Pancreas (tissue), 10 donors: ENCODE data around the gene DLG4. TPM values are rescaled to one million over a fixed set of nuclear protein-coding genes. Genes with fewer than 3 reads are reported as not detected.

ENCODE experiments used
- ATAC-seq, 4 donors: fragments of 200-7000 bp; cut with Tn5 transposase; one replicate each; pipeline versions ENCODE4 v1.8.0 to v1.9.1; 2020; ENCODE audit warnings: mild to moderate bottlenecking in 4 of 4, moderate library complexity in 4 of 4
- DNase-seq, 6 donors: peaks; one replicate each; pipeline ENCODE4 v3.0.0-alpha.2; 2020
- FAIRE-seq: peaks from 2 replicates; lab custom pipeline; 2012; peaks lifted over from hg19 to GRCh38; lab: Jason Lieb, UNC
- H3K27ac ChIP-seq, 4 donors: fragments of 200-600 bp; sonication (generic); 1 replicate in 3 of 4; 2 replicates in 1 of 4; pipeline versions ENCODE4 v1.5.0 to v1.8.0; 2020
- H3K27me3 ChIP-seq, 4 donors: fragments of 200-600 bp; one replicate each; pipeline ENCODE4 v1.8.0; 2021
- H3K36me3 ChIP-seq, 3 donors: fragments of 200-600 bp; sonication (generic) in 1 of 3; one replicate each; pipeline versions ENCODE4 v1.5.0 to v1.8.0; 2020 to 2021
- H3K4me1 ChIP-seq, 3 donors: fragments of 200-600 bp; one replicate each; pipeline ENCODE4 v1.8.0; 2021
- H3K4me3 ChIP-seq, 4 donors: fragments of 200-600 bp; sonication (generic) in 2 of 4; one replicate each; pipeline versions ENCODE4 v1.5.0 to v1.8.0; 2020 to 2021
- H3K9me3 ChIP-seq, 4 donors: fragments of 200-600 bp; one replicate each; pipeline ENCODE4 v1.8.0; 2021
- CTCF ChIP-seq, 4 donors: fragments of 200-600 bp; sonication (generic) in 3 of 4; IDR thresholded peaks; one replicate each; pipeline versions ENCODE4 v1.5.0 to v1.8.0; 2021; ENCODE audit warnings: antibody characterized with exemption in 4 of 4
- WGBS, 2 donors: extraction: QIAGEN DNeasy Blood & Tissue Kit; methylation state at CpG; one replicate each; pipeline ENCODE4 v1.1.7; 2013; 5-methylcytosine and 5-hydroxymethylcytosine counted together
- intact Hi-C, 3 donors: fragments of 100-400 bp; cut with DNase I; formaldehyde crosslinking; loops; one replicate each; pipeline versions ENCODE4 v1.11.1 to v1.14.2; 2022
- polyA plus RNA-seq, 2 donors: library from polyadenylated mRNA; stranded (reverse); fragments of 200-250 nt; gene quantifications; one replicate each; pipeline ENCODE4 v1.2.3, GENCODE V29; 2013
- total RNA-seq, 6 donors: library from RNA; stranded (reverse); fragmentation: NEBNext Ultra II Directional in 4 of 6; extraction: Animal tissue kit (Norgen Biotek cat#: 25700) in 4 of 6; gene quantifications; one replicate each; pipeline versions ENCODE4 v1.2.1 to v1.2.4, GENCODE V29; 2021 to 2023
- donor health status: healthy with polysubstance abuse.
- donor health status: DM: no; HTN: no; CAD: no; lungs with moderate emphysema.
- donor health status: DM: no; HTN: no; CAD: no.
- donor health status: control.
- donor health status: control.
- donor health status: Bipolar disorder and iron deficiency.
- donor health status: DM: yes; HTN: yes; CAD: no.
- donor health status: DM: no; HTN: no; CAD: no.
- donor health status: DM: no; HTN: no; CAD: no.
- donor health status: DM: yes; HTN: yes; CAD: no.

Gene DLG4
- total and polyA plus RNA-seq, 8 donors = 2.8 to 19.8 (median 7.8) TPM

GRCh38 chr17:7177954-7178477 is 41.6 kb downstream of the DLG4 start:
- FAIRE-seq = no peak
- intact Hi-C loops = loop anchor here in 1 of 3 donors (10.0 kb wide), 1 partner anchor 123 kb away; no protein-coding TSS in a partner anchor
- no peaks in the 10 kb centered on the region for H3K27me3 ChIP-seq
- no peak overlapping the region for H3K27ac ChIP-seq
- 4 to 7% methylated on average over 18 of the region's 18 CpGs for WGBS, 2 donors
- H3K36me3 ChIP-seq = no peaks in the 10 kb centered on the region
- H3K9me3 ChIP-seq = no peaks in the 10 kb centered on the region
- TF ChIP-seq CTCF (IDR thresholded peaks at IDR 0.05) = no peak
- peaks cover 0 to 5% (median 0%) of the 10 kb centered on the region in 3 donors for H3K4me1 ChIP-seq
- peak in 2 of 6 donors; percentile 13 to 54 for DNase-seq
- peak overlapping the region in 2 of 4 donors; percentile 30 to 35 for H3K4me3 ChIP-seq
- peak; percentile 35 to 48 (median 41) for ATAC-seq

- no peaks in the 10 kb centered on the region for H3K36me3 ChIP-seq
- WGBS, 2 donors = 3% methylated on average over 30 to 31 of the region's 31 CpGs
- no peaks in the 10 kb centered on the region for H3K9me3 ChIP-seq
- peak in 5 of 6 donors; percentile 56 to 80 (median 64) for DNase-seq
- peak; percentile 65 to 76 (median 67) for TF ChIP-seq CTCF (IDR thresholded peaks at IDR 0.05)
- H3K27me3 ChIP-seq = no peaks in the 10 kb centered on the region
- FAIRE-seq = no peak
- peak overlapping the region in 2 of 4 donors; percentile 30 to 35 for H3K4me3 ChIP-seq
- no peak overlapping the region for H3K27ac ChIP-seq
- ATAC-seq = peak; percentile 84 to 94 (median 90)
- H3K4me1 ChIP-seq = peaks cover 0 to 5% (median 0%) of the 10 kb centered on the region in 3 donors
- intact Hi-C loops = loop anchor here in 1 of 3 donors (10.0 kb wide), 1 partner anchor 123 kb away; no protein-coding TSS in a partner anchor
Observed at GRCh38 chr17:7177191-7177953, 42.3 kb downstream of the DLG4 start.

GRCh38 chr17:7176841-7177190 is 42.8 kb downstream of the DLG4 start:
- H3K27me3 ChIP-seq = no peaks in the 10 kb centered on the region
- no peak overlapping the region for H3K27ac ChIP-seq
- H3K9me3 ChIP-seq = no peaks in the 10 kb centered on the region
- no peak for DNase-seq
- no peak for FAIRE-seq
- H3K4me1 ChIP-seq = peaks cover 0 to 5% (median 0%) of the 10 kb centered on the region in 3 donors
- TF ChIP-seq CTCF (IDR thresholded peaks at IDR 0.05) = no peak
- peak in 2 of 4 donors; percentile 6 to 11 for ATAC-seq
- no peaks in the 10 kb centered on the region for H3K36me3 ChIP-seq
- intact Hi-C loops = loop anchor here in 1 of 3 donors (10.0 kb wide), 1 partner anchor 122 kb away; no protein-coding TSS in a partner anchor
- 8 to 10% methylated on average over 16 to 17 of the region's 17 CpGs for WGBS, 2 donors
- no peak overlapping the region for H3K4me3 ChIP-seq

- no peaks in the 10 kb centered on the region for H3K27me3 ChIP-seq
- H3K4me1 ChIP-seq = peaks cover 0 to 5% (median 0%) of the 10 kb centered on the region in 3 donors
- no peak overlapping the region for H3K27ac ChIP-seq
- FAIRE-seq (no peak), ATAC-seq (no peak), DNase-seq (no peak)
- H3K36me3 ChIP-seq = no peaks in the 10 kb centered on the region
- intact Hi-C loops = loop anchor here in 1 of 3 donors (10.0 kb wide), 1 partner anchor 121 kb away; no protein-coding TSS in a partner anchor
- no peak overlapping the region for H3K4me3 ChIP-seq
- no peak for TF ChIP-seq CTCF (IDR thresholded peaks at IDR 0.05)
- H3K9me3 ChIP-seq = no peaks in the 10 kb centered on the region
- 62 to 74% methylated on average over 1 of the region's 1 CpG for WGBS, 2 donors
Observed at GRCh38 chr17:7176107-7176840, 43.4 kb downstream of the DLG4 start.
